Skeletal muscle cell (primary cell): ENCODE measurements around the gene KCNJ1.
A peak's percentile ranks its signal among the peaks of the same experiment; 100 is the strongest.

Source experiments
- DNase-seq: peaks from one replicate; pipeline ENCODE4 v3.0.0-alpha.2; 2010; ENCODE audit warnings: low read depth
- H3K4me3 ChIP-seq: 2 replicates; pipeline ENCODE4 v1.5.1; 2011; ENCODE audit warnings: low read depth, mild to moderate bottlenecking, control low read depth, low read length, moderate library complexity

The KCNJ1 gene

DNA sequence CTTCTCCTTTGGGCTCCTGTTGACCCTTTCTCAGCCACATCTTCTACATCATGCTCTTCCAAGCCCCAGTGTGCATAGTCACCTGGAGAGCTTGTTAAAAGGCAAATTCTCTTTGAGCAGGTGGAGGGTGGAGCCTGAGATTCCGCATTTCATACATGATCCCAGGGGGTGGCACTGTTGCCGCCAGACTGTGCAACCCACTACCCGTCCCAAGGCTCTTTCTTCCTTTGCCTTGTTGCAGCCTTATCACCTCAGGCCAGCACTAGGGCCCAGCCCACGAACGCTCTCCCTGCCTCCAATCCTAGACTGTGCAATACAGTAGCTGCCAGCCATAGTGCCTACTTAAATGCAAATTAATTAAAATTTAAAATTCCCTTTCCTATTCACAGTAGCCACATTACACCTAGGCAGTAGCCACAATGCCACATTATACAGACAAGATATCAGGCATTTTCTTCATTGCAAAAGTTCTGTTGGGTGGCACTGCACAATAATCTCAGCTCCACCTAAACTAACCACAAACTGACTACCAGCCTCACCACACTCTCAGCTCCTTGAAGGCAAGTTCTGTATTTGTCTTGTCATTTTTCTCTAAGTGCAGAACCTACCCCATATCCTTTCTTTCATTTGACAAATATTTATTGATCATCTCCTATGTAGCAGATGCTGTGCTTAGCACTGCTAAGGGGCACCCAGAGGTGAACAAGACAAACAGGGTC, 19.5 kb upstream of the KCNJ1 start:
- DNase-seq: no peak

DNA sequence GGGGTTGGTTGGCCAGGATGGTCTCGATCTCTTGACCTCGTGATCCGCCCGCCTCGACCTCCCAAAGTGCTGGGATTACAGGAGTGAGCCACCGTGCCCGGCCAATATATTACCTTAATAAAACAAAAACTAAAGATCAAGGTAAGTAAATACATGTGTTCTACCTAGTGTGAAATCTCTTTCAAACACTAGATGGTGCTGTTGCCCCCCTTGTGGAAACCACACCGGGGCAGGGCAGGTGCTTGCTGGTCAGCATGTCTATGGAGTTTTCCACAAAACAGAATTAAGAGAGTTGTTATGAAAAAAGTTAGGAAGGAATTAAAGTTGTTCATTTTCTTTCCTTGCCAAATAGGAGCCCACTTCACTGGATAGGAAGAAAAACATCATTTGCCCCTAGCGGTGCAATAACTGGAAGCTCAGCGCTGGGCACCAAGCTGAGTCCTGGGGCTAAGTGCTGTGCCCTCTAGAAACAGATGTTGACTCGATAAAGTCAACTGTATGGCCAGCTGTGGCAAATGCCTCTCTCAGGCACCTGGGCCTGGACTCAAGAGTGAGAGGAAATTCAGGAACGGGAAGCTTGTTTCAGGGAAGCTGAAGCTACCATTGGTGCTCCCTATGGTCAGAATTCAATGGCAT, 17.7 kb upstream of the KCNJ1 start:
- H3K4me3 ChIP-seq: no peak overlapping the region
- DNase-seq: no peak

More for the DNA sequence above, 19.5 kb upstream of the KCNJ1 start:
- H3K4me3 ChIP-seq: no peak overlapping the region

DNA sequence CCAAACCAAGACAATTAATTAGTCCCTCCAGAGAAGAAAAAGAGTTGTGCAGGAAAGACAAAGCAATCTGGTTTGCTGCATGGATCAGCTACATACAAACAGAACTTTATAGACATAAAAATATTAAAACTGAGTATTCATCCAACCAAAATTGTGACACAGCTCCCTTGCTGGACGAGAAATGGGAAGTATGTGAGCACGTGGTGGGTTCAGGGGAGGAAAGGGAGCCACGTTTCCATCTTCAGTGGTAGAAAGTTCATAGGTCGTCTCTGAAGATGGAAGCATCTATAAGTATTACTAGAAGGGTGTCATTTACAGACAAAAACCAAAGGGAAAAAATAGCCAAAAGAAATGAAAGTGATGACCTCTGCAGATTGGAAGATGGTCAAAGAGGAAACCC, 17.0 kb upstream of the KCNJ1 start:
- DNase-seq: no peak
- no peak overlapping the region for H3K4me3 ChIP-seq

DNA sequence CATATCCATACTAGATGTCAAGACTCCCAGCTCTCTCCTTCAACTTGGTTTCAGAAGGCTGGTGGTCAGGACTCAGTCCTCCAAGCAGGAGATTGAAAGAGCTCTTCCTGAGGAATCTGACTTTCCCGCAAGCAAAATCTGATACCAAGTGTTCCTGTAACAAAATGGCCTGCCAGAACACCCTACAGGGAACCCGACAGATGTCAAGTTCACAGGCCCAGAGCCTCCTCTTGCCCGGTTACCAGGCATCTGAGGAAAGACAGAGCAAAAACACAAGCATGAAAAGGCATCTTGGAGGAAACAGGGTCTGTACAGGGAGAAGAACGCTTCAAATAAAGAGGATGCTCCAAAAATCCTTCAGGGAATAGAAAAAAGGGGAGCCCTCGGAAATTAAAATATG, 15.4 kb upstream of the KCNJ1 start:
- DNase-seq: no peak
- H3K4me3 ChIP-seq: no peak overlapping the region

DNA sequence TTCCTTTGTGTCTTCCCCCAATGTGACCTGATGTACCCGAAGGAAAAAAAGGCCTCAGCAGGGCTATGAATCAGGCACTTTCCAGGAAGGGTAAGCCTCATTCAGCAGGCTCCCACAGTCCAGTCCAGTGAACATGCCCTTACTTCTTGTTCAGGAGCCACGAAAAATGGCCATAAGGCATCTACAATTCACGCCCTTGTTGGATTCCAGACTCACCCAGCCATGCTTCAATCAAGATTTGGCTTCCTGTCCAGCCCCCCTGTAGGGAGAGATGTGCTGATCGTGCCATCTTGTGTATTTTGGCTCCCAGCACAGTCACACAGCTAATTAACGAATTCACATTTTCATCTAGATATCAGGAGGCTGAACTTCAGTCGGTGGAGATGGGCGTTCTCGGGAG, 14.1 kb upstream of the KCNJ1 start:
- DNase-seq: no peak
- H3K4me3 ChIP-seq: no peak overlapping the region

DNA sequence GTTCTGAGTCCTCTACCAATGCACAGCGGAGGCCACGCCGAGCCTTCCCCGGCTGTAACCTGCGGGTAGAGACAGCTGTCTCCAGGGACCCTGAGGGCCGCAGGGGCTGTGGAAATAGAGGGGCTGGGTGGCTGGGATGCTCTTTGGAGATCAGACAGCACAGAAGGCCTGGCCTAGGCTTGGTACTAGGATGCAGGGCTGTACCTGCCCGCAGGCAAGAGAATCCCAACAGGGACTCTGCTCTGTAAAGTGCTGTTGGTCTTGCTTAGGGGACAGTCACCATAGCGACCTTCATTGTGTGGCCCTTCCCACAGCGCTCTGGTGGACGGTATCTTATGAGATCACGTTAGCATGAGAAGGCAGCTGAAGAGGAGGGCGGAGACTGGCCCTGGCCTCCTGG, 12.7 kb upstream of the KCNJ1 start:
- H3K4me3 ChIP-seq: no peak overlapping the region

DNA sequence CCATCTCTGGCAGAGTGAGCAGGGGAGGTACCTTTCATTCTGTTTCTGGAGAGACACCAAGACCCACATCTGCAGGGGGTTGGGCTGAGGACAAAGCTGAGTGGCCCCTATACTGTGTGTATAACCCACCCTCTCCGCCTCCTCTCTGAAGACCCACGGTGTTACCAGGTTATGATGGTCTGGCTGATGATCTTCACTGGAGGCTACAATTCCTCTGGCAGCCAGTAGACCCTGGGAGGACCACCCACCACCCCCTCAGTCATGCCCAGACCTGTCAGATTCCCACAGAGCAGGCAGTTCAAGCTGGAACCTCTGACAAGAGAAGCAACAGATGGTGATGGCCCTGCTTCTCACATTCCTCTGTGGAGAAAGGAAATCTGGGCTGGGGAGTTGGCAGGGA, 11.4 kb upstream of the KCNJ1 start:
- H3K4me3 ChIP-seq: no peak overlapping the region
- DNase-seq: no peak

More for the DNA sequence above, 12.7 kb upstream of the KCNJ1 start:
- DNase-seq: no peak

DNA sequence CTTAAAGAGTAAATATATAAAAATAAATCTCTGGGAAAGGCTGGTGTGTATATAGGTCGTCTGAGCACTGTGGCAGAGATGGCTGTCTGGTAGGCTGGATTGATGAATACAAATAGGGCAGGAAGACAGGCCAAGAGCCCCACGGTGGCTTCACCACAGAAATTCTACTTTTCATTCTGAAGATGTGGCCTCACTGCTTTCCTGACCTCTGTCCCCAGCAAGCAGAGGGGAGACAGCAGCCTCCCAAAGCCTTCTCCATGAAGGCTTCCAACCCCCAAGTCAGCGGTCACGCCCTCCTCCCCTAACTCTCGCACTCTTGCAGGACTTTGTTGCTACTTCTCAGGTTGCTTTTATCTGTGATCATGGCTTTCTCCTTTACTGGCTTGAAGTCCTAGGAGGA, 10.6 kb upstream of the KCNJ1 start:
- DNase-seq: no peak
- no peak overlapping the region for H3K4me3 ChIP-seq

DNA sequence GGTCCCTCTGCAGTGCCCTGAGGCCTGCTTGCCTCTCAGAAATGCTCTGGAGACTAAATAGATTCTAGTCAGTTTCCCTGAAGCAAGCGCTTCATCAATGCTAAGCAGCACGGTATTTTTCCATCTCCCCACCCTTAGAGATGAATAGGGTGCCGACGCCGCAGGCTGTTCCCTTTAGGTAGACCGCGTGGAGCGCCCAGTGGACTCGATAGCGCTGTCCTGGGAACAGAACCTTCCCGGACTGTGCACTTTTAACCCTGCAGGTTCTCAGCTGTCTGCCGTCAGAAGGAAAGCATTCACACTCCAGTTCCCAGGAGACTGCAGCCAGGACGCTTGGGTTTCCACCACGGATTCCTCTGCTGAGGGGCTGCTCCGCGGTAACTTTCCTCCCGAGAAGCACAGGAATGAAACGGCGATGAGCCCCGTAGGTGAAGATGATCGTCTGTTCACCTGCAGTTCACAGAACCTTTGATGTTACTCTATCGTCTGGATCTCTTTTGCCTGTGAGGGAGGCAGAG, 9.1 kb upstream of the KCNJ1 start:
- H3K4me3 ChIP-seq: no peak overlapping the region
- no peak for DNase-seq

DNA sequence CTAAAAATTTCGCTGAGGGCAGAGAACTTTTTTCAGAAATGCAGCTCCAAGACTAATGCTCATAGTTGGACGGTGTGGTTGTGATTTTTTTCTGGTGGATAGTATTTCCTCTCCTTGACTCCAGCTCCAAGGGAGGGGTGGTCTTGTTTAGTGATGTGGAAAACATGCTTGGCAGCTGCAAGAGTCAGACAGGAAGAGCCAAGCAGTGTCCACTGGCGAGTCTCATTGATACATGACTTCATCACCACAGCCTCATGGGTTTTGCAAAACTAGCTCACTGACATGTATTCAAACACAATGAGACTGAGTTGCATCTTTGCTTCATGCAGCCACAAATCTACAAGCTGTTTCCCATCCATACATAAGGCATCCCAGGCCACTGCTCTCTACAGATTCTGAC, 7.3 kb upstream of the KCNJ1 start:
- peak; percentile 17 for DNase-seq
- H3K4me3 ChIP-seq: no peak overlapping the region

DNA sequence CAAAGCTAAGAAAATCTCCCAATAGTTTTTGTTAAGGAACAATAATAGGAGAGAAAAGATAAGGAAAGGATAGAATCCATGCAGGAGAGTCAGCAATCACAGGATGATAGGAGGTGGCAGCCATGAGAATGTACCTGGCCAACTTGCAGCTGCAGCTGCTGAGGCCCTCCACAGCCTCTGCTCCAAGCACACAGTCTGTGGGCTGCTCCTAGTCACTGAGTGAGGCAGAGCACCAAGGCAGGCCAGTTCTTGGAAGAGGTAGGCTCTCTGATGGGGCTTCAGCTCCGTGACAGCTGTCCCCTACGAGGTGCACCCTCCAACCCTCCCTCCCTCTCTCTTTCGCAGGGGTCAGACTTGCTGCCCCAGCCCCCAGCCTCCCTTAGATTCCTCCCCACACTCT, 5.5 kb upstream of the KCNJ1 start:
- DNase-seq: no peak
- no peak overlapping the region for H3K4me3 ChIP-seq

DNA sequence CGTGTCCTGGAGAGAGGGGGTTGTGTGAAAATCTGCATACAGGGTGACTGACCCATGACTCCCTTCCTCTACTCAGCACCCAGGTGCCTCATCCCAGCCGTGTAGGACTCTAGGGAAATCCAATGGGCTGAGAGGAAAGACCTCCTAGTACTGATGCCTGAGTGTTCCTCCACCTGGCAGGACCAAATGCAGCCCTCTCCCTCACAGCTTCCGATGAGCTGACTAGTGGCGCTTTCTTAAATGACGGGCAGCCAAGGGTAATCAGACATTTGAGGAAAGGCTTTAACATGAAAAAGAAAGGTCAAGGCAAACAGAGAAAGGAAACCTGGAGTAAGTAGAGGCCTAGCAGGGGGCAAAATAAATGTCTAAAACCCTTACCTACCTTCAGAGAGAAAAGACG, 5.0 kb upstream of the KCNJ1 start:
- no peak for DNase-seq
- no peak overlapping the region for H3K4me3 ChIP-seq

DNA sequence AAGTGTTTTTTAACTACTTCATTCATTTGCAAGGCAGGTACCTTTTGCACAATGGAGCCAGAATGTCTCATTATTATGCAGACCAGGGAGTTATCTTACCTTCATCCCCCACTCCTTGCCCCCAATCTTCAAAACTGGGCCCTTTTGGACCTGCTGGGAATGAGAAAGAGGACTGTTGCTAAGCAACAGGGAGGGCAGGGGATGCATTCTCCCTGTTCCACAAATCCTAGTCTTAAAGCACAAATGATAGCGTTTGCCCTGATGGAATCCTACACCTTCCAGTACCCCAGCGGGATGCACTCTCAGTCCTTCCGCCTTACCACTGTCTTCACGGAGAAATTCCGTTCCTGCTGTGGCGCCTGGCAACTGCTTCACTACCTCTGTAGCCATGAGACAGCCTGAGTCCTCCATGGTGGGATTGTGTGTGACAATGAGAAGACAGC, 4.1 kb upstream of the KCNJ1 start:
- H3K4me3 ChIP-seq: no peak overlapping the region
- DNase-seq: no peak

DNA sequence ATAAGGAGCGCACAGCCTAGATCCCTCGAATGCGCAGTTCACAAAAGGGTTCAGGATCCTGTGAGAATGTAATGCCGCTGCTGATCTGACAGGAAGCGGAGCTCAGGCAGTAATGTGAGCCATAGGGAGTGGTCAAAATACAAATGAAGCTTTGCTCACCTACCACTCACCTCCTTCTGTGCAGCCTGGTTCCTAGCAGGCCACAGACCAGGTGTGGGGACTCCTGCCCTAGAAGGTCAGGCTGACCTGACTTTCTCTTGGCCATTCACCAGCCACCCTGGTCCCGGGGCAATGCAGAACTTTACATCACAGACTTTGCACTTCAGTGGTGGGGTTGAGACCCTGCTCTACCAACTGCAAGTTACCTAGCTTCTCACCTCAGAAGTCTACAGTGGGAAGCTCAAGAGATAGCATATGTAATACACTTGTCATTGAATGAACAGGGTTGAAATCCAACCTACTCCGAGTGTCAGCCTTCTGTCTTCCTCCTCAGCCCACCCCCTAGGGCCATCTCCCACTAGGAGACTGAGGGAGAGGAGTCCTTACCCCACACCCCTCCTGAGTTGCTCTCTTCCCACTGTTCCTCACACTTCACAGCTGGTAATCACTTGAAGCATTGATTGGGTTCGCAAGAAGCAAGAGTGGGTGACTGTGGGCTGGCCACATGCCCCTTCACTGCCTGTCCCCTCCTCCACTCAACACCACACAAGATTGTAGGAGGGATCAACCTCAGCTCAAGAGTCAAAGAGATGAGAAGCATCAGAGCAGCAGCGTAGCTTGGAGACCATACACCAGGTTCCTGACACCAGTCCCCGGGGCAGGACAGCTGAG, 2.0 kb upstream of the KCNJ1 start:
- no peak overlapping the region for H3K4me3 ChIP-seq
- no peak for DNase-seq

DNA sequence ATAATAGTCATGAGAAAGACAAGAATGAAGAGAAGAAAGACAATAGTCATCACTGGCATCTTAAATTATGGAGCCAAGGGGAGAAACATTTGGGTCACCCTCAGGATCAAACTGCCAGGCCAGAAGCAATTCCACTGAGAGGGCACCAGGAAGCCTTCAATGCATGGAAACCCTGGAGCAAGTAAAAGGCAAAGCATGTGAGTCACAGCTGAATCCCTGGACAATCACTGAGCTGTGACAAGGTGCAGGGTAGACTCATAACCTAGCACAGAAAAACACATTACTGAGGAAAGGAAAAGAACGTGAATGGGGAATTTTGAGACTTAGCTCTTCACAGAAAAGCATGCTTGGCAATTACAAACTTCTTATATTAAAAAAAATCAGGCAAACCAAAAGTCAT, 1.6 kb downstream of the KCNJ1 start:
- no peak overlapping the region for H3K4me3 ChIP-seq
- no peak for DNase-seq

DNA sequence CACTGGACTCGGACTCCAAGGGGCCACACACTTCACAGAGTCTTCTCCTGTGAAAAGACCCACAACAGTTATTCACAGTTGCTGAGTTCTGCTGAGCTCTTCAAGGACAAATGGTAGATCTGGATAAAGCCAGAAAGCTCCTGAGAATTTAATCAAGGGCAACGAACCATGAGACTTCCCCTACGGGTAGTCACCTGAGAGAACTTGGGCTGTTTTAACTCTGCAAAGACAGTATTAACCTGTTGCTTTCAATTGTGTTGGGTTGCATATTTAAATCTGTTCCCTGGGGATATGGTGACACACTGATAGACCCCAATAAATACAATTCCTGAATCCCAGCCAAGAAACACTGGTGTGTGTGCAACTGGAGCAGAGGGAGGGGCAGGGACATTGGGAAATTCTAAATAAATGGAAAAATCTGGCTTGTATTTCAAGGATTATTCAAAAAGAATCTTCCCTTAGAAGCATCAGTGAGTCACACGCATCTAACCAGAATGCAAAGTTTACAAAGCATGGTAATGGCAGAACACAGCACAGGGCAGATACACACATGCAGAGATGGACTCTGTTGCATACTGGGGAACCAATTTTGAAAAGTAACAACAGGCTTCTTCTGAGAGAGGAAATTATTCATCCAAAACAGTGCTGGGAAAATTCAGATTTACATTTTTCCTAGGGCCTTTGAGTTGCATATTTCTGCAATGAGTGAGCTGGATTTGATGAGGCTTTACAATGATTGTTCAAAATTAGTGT, 4.0 kb downstream of the KCNJ1 start:
- no peak overlapping the region for H3K4me3 ChIP-seq
- DNase-seq: no peak

DNA sequence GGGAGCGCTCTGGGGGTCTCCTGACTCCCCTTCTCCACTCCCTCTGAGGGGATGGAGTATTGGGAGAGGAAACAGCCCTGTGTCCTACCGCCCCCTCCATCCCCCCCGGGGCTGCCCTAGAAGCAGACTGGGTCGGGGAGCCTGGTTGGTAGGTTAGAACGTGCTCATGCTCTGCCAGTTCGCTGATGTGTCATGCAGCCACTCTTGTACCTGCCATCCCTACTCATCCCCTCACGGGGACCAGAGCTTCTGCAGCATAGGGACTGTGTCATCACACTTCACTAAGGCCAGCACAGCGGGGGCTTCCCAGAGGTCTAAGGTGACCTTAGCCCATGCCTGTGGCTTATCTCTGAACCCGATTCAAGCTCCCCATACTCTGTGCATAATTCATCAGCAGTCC, 4.7 kb downstream of the KCNJ1 start:
- no peak for DNase-seq

DNA sequence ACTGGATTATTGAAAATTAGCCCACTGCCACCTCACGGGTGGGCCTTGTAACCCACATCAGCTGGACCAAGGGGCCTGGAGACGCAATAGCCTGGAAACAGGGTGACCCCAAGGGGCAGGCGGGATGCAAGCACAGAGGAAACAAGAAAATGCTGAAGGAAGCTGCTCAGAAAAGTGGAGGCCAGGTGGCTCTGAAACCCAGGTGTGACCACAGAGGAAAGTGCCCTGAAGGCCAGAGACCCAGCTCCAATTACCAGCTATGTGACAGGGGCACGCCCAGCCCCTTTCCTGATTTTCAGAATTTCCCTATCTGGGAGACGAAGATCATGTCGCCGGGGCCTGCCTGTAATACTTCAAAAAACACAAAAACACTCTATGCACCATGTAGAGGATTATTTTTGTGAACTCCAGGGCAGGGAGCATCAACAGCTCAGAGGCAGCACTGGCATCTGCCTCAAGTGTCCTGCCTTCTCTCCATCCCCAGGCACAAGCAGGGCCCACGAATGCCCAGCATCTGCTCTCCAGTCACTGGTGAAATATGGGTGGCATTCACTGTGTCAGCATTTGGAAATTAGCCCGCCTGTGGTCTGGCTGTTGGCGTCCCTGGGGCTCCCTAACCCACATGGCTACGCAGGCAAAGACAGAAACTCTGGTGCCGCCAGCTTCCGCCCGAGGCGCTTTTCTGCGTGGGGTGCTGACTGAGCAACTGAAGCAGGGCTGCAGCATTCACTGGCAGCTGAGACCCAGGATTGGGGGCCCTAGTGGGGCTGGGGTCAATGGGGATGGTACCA, 6.3 kb downstream of the KCNJ1 start:
- no peak overlapping the region for H3K4me3 ChIP-seq
- no peak for DNase-seq

More for the DNA sequence above, 4.7 kb downstream of the KCNJ1 start:
- H3K4me3 ChIP-seq: no peak overlapping the region
